CD4-positive, alpha-beta T cell treated with Interferon alpha-2 for 1 hour (primary cell): ENCODE measurements around the gene GPATCH3.
"Not testable (repeated sequence)": the region's sequence is repeated elsewhere in the genome, so short reads cannot be mapped to it uniquely, and the experiment has no call there.

Source experiments
- DNase-seq, 2 donors: peaks; one replicate each; pipeline ENCODE4 v3.0.0-alpha.2; 2020 to 2022

GPATCH3 gene, protein sequence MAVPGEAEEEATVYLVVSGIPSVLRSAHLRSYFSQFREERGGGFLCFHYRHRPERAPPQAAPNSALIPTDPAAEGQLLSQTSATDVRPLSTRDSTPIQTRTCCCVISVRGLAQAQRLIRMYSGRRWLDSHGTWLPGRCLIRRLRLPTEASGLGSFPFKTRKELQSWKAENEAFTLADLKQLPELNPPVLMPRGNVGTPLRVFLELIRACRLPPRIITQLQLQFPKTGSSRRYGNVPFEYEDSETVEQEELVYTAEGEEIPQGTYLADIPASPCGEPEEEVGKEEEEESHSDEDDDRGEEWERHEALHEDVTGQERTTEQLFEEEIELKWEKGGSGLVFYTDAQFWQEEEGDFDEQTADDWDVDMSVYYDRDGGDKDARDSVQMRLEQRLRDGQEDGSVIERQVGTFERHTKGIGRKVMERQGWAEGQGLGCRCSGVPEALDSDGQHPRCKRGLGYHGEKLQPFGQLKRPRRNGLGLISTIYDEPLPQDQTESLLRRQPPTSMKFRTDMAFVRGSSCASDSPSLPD

GRCh38 chr1:26900001-26900814, at the start of gene GPATCH3:
Gene GPATCH3 (minus strand): TSS chr1:26900467. CDS start chr1:26900442, 25 bp downstream.
- DNase-seq: peak; percentile 88 to 92

GRCh38 chr1:26949926-26950319, 49.7 kb upstream of the GPATCH3 start:
- DNase-seq: no peak

- DNase-seq: no peak
Observed at GRCh38 chr1:26949266-26949925, 49.1 kb upstream of the GPATCH3 start.

GRCh38 chr1:26948725-26949057, 48.4 kb upstream of the GPATCH3 start:
- DNase-seq: not testable (repeated sequence)

DNA sequence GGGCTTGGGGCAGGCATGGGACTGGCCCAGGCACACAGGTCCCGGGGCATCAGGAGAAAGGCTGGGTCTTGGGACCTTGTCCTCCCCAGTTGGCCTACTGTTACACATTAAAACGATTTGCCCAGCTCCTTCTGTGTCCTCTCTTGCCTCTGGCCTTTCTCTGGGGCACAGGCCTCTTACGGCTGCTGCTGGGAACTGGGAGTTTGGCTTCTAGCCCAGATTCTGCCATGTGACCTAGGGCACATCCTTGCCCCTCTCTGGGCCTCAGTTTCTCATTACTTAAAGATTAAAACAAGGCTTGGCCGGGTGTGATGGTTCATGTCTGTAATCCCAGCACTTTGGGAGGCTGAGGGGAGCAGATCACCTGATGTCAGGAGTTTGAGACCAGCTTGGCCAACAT, 46.0 kb upstream of the GPATCH3 start:
- no peak for DNase-seq

DNA sequence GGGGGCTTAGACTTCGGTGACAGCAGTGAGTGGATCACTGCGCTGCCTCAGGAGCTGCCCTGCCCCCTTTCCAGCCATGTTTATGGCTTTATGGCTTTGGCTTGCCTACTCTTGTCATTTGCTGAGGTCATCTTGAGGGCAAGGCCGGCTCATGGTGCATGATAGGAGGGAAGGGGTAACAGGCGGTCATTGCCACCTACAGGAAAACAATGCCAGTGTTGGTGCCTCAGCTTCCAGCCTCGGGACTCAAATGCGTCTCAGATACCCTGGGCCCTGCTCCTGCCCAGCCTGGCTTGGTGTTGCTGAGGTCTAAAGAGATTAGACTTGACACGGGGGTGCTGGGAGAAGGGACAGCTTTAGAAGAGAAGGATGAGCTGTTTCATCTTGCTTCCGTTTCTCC, 45.5 kb upstream of the GPATCH3 start:
- DNase-seq: no peak

GRCh38 chr1:26945138-26945537, 44.9 kb upstream of the GPATCH3 start:
- DNase-seq: no peak

GRCh38 chr1:26942656-26943055, 42.4 kb upstream of the GPATCH3 start:
- DNase-seq: no peak

- no peak for DNase-seq
Observed at GRCh38 chr1:26941311-26941710, 41.0 kb upstream of the GPATCH3 start.

DNA sequence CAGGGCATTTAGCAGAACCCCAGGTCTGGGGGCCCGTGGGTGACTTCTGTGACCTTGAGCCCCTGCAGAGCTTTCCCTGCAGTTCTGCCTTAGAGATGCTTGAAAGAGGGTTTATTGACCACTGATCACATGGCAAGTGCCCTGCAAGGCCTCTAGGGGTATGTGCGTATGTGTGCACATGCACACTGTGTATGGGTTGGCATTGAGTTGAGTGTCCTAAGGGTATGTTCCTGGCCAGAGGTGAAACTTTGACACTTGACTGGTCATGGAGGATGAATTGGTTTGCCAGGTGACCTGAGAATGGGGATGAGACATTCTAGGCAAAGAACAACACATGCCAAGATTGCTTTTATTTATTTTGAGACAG, 38.4 kb upstream of the GPATCH3 start:
- DNase-seq: no peak

DNA sequence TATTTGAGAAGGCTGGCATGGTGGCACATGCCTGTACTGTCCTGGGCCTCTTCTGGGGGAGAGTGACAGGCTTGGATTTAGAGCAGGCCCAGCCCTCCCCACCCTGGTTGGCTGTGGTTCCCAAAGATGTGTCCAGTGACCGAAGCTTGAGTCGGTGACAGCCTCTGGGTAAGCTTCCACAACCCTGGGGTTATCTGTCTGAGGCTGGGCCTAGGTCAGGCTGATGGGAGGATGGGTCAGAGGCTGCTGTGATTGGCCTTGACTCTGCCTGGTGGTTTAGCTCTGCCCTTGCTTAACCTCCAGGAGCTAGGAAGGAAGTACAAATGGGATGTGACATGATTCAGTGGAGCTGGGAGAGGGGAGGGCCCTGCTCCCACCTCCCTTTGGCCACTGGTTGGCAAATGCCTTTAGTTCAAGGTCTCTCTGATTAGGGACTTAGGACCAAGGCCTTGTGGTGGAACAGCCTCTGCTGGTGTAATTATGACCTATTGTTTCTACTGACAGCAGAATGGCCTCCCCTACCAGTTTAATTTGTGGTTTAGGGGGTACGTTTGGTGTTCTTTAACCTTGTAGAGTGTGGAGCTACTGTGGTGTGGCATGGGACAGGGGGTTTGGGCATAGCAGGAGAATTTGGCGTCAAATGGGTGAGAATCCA, 37.9 kb upstream of the GPATCH3 start:
- DNase-seq: no peak

GRCh38 chr1:26936823-26937222, 36.6 kb upstream of the GPATCH3 start:
- DNase-seq: no peak

GRCh38 chr1:26932531-26932930, 32.3 kb upstream of the GPATCH3 start:
- peak in 1 of 2 donors; percentile 9 for DNase-seq

- DNase-seq: no peak
Observed at GRCh38 chr1:26923711-26924110, 23.4 kb upstream of the GPATCH3 start.

DNA sequence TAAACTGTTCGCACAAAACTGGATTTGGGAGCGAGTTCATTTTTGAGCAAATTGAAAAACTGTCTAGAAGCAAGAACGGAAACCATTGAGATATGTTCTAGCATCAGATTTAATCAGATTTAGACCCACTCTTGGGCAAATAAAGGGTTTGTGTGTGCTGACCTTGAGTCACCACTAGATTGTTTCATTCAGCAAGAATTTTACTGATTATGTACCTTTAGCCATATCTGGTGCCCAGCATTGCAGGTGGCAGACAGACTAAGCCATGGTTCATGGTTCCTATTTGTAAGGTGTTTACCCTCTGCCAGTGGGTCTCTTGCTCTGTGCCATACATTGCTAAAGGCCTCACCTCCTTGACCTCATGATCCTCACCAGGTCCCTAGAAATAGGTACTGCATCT, 22.6 kb upstream of the GPATCH3 start:
- no peak for DNase-seq

- no peak for DNase-seq
Observed at GRCh38 chr1:26922431-26922729, 22.1 kb upstream of the GPATCH3 start.

- DNase-seq: peak; percentile 95 to 96
Observed at GRCh38 chr1:26921540-26922430, 21.5 kb upstream of the GPATCH3 start, which contains the start of gene NUDC. Gene NUDC (plus strand): TSS chr1:26921743. CDS start chr1:26921849, 106 bp downstream.

DNA sequence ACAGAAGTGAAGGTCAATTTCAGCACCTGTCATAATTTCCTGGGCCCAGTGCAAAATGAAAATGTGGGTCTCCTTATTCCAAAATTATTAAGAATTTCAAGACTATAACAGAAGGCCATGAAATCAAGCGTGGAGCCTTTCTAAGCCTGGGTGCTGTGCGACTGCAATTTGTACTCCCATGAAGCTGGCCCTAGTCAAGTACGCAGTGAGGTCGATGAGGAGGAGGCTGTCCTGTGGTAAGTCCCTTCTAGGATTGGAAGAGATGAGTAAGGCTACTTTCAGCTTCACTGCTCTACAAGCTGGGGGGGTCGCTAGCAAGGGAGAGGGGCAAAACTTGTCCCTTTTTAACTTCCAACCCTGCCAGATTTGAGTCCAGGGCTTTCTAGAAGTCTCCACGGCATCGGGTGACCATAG, 20.9 kb upstream of the GPATCH3 start:
- DNase-seq: no peak

DNA sequence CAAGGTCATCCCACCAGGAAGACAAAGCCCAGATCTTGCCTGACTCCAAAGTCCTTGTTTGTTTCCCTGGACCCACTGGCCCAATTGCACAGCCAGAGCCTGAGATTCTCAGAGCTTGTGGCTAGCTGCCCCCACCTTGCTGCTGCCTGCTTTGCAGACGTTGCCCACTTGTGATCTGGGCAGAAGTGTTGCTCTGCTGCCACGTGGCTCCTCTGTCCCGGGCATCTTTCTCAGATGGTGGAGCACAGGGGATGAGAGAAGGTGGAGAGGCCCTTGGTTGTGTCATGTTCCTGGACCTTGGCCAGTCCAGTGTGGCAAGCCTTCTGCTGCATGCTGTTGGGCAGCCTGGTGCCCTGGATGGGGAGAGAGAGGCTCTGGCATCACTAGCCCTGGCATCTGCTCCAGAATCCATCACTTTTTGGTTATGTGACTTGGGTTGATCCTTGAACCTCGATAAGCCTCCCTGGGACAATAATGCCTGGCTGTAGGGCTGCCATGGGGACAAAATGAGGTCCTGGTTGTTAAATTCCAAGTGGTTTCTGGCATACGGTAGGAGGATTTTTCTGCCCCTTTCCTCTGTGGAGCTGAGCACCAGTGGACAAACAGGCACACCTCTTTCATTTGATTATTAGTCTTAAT, 15.1 kb upstream of the GPATCH3 start:
- no peak for DNase-seq

DNA sequence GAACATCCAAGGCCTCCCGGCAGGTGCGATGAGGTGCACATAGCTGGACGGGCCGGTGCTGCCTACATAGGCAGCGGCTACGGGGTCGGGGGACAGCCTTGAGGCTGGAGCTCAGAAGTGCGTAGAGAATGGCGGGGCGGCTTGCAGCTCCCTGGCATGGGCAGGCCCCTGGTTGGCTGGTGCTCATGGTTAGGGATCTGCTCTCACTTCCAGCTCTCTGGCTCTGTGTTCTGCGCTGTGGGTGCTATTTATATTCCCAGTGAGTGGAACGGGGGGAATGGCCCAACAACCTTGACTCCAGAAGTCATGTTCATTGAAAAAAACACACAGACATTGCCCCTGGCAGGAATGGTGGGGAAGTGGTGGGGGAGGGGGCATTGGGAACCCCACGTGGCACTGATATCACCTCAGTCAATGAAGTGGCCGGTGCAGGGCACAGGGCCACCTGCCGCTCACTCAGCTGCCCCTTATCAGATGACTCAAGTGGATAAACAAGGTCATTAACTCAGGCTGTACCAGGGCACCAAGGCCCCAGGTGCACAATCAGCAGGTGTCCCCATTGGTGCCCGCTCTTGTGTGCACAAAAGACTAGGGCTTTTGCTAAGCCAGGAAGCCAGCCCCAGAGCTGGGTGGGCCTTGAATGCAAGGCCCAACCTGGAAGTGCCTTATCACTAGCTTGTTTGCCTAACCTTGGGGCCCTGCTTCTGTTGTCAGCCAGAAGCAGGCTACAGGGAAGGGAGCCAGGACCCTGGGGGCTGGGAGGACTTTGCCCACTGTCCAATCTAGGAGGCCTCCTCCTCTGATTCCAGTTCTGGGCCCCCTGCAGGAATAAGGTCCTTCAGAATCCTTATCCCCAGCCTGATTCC, 13.7 kb upstream of the GPATCH3 start, which contains the start of gene NR0B2:
NR0B2 (minus strand) TSS at position 222 of the 866 bp plus-strand sequence; CDS start at position 187, 35 bp downstream.
- DNase-seq: no peak
